Smooth muscle cell (in vitro differentiated cells): ENCODE results near the gene OR2M5. TPM values are rescaled to one million over a fixed set of nuclear protein-coding genes. Genes with fewer than 3 reads are reported as not detected.

ENCODE experiments used
- DNase-seq: peaks from one replicate; lab custom pipeline; 2025; ENCODE audit not compliant: unreplicated experiment; lab: John Stamatoyannopoulos, UW
- H2AFZ ChIP-seq: fragments of 200-600 bp; sonication (generic); 2 replicates; pipeline ENCODE4 v1.6.0; 2016; ENCODE audit warnings: antibody characterized with exemption, low read depth, mild to moderate bottlenecking
- H3F3A ChIP-seq: fragments of 200-600 bp; sonication (generic); 2 replicates; pipeline ENCODE4 v1.6.0; 2017; ENCODE audit warnings: antibody characterized with exemption, low read depth
- H3K27ac ChIP-seq: fragments of 200-600 bp; sonication (generic); 2 replicates; pipeline ENCODE4 v1.5.1; 2016; ENCODE audit warnings: low read depth, mild to moderate bottlenecking
- H3K27me3 ChIP-seq: fragments of 200-600 bp; sonication (generic); 2 replicates; pipeline ENCODE4 v1.6.1; 2016; ENCODE audit warnings: low read depth, mild to moderate bottlenecking
- H3K36me3 ChIP-seq: fragments of 200-600 bp; sonication (generic); 2 replicates; pipeline ENCODE4 v1.5.1; 2016; ENCODE audit warnings: low read depth
- H3K4me1 ChIP-seq: fragments of 200-600 bp; sonication (generic); 2 replicates; pipeline ENCODE4 v1.5.1; 2016; ENCODE audit warnings: low read depth
- H3K4me2 ChIP-seq: fragments of 200-600 bp; sonication (generic); 2 replicates; pipeline ENCODE4 v1.6.0; 2016; ENCODE audit warnings: mild to moderate bottlenecking
- H3K4me3 ChIP-seq: fragments of 200-600 bp; sonication (generic); 2 replicates; pipeline ENCODE4 v1.5.1; 2016; ENCODE audit warnings: mild to moderate bottlenecking
- H3K79me2 ChIP-seq: fragments of 200-600 bp; sonication (generic); 2 replicates; pipeline ENCODE4 v1.6.0; 2016; ENCODE audit warnings: low read depth, mild to moderate bottlenecking
- H3K9ac ChIP-seq: fragments of 200-600 bp; sonication (generic); 2 replicates; pipeline ENCODE4 v1.6.0; 2016; ENCODE audit warnings: low read depth
- H3K9me3 ChIP-seq: fragments of 200-600 bp; sonication (generic); replicated peaks from 2 replicates; pipeline ENCODE4 v1.5.1; 2016; ENCODE audit warnings: low read depth
- H4K20me1 ChIP-seq: fragments of 200-600 bp; sonication (generic); 2 replicates; pipeline ENCODE4 v1.6.0; 2016; ENCODE audit warnings: low read depth
- WGBS: methylation state at CpG from one replicate; pipeline ENCODE4 v1.1.7; 2016; ENCODE audit warnings: low lambda C conversion rate; 5-methylcytosine and 5-hydroxymethylcytosine counted together
- polyA plus RNA-seq: library from polyadenylated mRNA; unstranded; fragments of >200 nt; fragmentation: Nextera tagmentation; extraction: Ambion mirVana; gene quantifications from 2 replicates; pipeline ENCODE4 v1.2.1, GENCODE V29; 2016
- total RNA-seq: library from RNA; depleted of rRNA; stranded (reverse); fragments of >200 nt; gene quantifications from 2 replicates; pipeline ENCODE4 v1.2.3, GENCODE V29; 2014
- TF ChIP-seq, protein P1 (sequence below): fragments of 200-600 bp; sonication (generic); IDR thresholded peaks from 2 replicates; pipeline ENCODE4 v1.5.1; 2017; ENCODE audit warnings: borderline replicate concordance, mild to moderate bottlenecking, antibody characterized with exemption; ENCODE audit not compliant: insufficient read depth, poor library complexity, severe bottlenecking

OR2M5 gene
- total and polyA plus RNA-seq, 2 experiments from 2014 or later = not detected

DNA sequence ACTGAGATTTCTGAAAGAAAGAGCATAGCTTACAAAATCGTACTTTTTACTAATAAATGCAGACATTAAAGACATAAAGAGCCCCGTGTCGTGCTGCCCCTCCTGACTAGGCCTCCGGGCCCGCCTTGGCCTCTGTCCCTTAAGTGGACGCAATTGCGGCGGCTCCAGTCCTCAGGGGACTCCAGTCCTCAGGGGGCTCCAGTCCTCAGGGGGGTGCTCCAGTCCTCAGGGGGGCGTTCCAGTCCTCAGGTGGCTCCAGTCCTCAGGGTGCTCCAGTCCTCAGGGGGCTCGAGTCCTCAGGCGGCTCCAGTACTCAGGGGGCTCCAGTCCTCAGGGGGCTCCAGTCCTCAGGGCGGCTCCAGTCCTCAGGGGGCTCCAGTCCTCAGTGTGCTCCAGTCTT, 19.1 kb downstream of the OR2M5 start:
- Histone ChIP-seq H3K79me2 (no peaks in the 10 kb centered on the region), H3K27ac (no peak overlapping the region), H3K36me3 (no peaks in the 10 kb centered on the region), H3K4me2 (no peak overlapping the region), H3K9ac (no peak overlapping the region), H3K4me1 (no peaks in the 10 kb centered on the region), H4K20me1 (no peaks in the 10 kb centered on the region), H2AFZ (no peak overlapping the region), H3F3A (no peaks in the 10 kb centered on the region), H3K27me3 (no peaks in the 10 kb centered on the region), H3K4me3 (no peak overlapping the region), H3K9me3 (peaks cover 12% of the 10 kb centered on the region)
- TF ChIP-seq, protein P1, sequence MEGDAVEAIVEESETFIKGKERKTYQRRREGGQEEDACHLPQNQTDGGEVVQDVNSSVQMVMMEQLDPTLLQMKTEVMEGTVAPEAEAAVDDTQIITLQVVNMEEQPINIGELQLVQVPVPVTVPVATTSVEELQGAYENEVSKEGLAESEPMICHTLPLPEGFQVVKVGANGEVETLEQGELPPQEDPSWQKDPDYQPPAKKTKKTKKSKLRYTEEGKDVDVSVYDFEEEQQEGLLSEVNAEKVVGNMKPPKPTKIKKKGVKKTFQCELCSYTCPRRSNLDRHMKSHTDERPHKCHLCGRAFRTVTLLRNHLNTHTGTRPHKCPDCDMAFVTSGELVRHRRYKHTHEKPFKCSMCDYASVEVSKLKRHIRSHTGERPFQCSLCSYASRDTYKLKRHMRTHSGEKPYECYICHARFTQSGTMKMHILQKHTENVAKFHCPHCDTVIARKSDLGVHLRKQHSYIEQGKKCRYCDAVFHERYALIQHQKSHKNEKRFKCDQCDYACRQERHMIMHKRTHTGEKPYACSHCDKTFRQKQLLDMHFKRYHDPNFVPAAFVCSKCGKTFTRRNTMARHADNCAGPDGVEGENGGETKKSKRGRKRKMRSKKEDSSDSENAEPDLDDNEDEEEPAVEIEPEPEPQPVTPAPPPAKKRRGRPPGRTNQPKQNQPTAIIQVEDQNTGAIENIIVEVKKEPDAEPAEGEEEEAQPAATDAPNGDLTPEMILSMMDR = no peak
- 77% methylated on average over 12 of the region's 12 CpGs for WGBS
- no peak for DNase-seq

DNA sequence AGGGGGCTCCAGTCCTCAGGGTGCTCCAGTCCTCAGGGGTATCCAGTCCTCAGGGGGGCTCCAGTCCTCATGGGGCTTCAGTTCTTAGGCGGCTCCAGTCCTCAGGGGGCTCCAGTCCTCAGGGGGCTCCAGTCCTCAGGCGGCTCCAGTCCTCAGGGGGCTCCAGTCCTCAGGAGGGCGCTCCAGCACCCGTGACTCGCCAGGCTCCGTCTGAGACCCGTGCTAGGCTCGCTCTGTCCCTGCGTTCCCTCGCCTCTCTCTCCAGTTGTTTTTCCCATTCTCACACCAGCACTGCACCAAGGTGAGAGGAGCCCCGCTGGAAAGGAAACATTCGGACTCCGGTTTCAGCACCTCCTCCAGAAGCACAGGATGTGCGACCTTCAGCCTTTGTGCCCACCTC, 20.2 kb downstream of the OR2M5 start:
- no peaks in the 10 kb centered on the region for H3K79me2 ChIP-seq
- DNase-seq = no peak
- no peak overlapping the region for H2AFZ ChIP-seq
- no peaks in the 10 kb centered on the region for H4K20me1 ChIP-seq
- TF ChIP-seq, protein P1 = no peak
- no peaks in the 10 kb centered on the region for H3K4me1 ChIP-seq
- peaks cover 10% of the 10 kb centered on the region for H3K9me3 ChIP-seq
- H3K27ac ChIP-seq = no peak overlapping the region
- WGBS = 82% methylated on average over 14 of the region's 14 CpGs
- no peak overlapping the region for H3K4me3 ChIP-seq
- no peaks in the 10 kb centered on the region for H3K27me3 ChIP-seq
- H3K36me3 ChIP-seq = no peaks in the 10 kb centered on the region
- H3K4me2 ChIP-seq = no peak overlapping the region
- no peaks in the 10 kb centered on the region for H3F3A ChIP-seq
- no peak overlapping the region for H3K9ac ChIP-seq

DNA sequence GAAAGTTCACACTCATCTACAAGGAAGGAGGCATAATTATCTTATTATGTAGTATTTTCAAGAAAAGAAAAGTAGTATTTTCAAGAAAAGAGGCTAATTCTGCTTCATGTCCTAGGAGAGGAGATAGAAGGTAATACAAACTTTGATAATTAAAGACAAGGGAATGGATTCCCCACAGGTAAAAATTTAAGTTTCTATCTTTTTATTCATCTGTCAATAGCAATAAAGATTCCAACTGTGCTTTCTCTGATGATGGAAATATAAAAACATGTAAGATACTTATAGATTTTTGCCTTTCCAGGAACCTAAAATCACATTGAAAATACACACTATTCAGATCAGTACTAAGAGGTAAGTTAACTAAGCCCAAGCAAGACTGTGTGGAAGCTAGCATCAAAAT, 29.6 kb downstream of the OR2M5 start, which contains the start of gene OR2M2:
OR2M2 (plus strand) TSS at position 301 of the 400 bp plus-strand sequence. CDS start 5,165 bp downstream, outside the sequence.
- DNase-seq = no peak
- H3K4me1 ChIP-seq = no peaks in the 10 kb centered on the region

GRCh38 chr1:248183996-248184395, 39.0 kb downstream of the OR2M5 start:
- Histone ChIP-seq H3F3A (no peaks in the 10 kb centered on the region), H3K9ac (no peak overlapping the region), H3K79me2 (no peaks in the 10 kb centered on the region), H3K27ac (no peak overlapping the region), H2AFZ (no peak overlapping the region), H3K9me3 (peaks cover 8% of the 10 kb centered on the region), H3K4me2 (no peak overlapping the region), H3K4me1 (no peaks in the 10 kb centered on the region), H3K27me3 (no peaks in the 10 kb centered on the region), H3K36me3 (no peaks in the 10 kb centered on the region), H4K20me1 (no peaks in the 10 kb centered on the region), H3K4me3 (no peak overlapping the region)
- WGBS = 68% methylated on average over 7 of the region's 7 CpGs
- DNase-seq = no peak
- TF ChIP-seq, protein P1 = no peak

More for the DNA sequence above, 29.6 kb downstream of the OR2M5 start, which contains the start of gene OR2M2:
- H3K27me3 ChIP-seq = no peaks in the 10 kb centered on the region
- TF ChIP-seq, protein P1 = no peak
- no peaks in the 10 kb centered on the region for H3K79me2 ChIP-seq
- H3K27ac ChIP-seq = no peak within 1 kb of the TSS
- no peak within 1 kb of the TSS for H3K4me2 ChIP-seq
- peaks cover 8% of the 10 kb centered on the region for H3K9me3 ChIP-seq
- H2AFZ ChIP-seq = no peak within 1 kb of the TSS
- no peaks in the 10 kb centered on the region for H3F3A ChIP-seq
- H3K4me3 ChIP-seq = no peak within 1 kb of the TSS
- H3K36me3 ChIP-seq = no peaks in the 10 kb centered on the region
- no peak within 1 kb of the TSS for H3K9ac ChIP-seq
- no peaks in the 10 kb centered on the region for H4K20me1 ChIP-seq
